Ureter (tissue), 1 donor: ENCODE measurements around the gene ABHD6. TPM values are rescaled to one million over a fixed set of nuclear protein-coding genes. Genes with fewer than 3 reads are reported as not detected.
"Not testable (repeated sequence)": the region's sequence is repeated elsewhere in the genome, so short reads cannot be mapped to it uniquely, and the experiment has no call there.

Source experiments
- DNase-seq: peaks from one replicate; pipeline ENCODE4 v3.0.0-alpha.2; 2020; ENCODE audit warnings: low spot score
- total RNA-seq: library from RNA; stranded (reverse); gene quantifications from one replicate; pipeline ENCODE4 v1.2.4, GENCODE V29; 2023
- donor health status: DM: yes; HTN: yes; CAD: no.

ABHD6 gene
- total RNA-seq, 1 donor from 2014 or later = 8.3 TPM

DNA sequence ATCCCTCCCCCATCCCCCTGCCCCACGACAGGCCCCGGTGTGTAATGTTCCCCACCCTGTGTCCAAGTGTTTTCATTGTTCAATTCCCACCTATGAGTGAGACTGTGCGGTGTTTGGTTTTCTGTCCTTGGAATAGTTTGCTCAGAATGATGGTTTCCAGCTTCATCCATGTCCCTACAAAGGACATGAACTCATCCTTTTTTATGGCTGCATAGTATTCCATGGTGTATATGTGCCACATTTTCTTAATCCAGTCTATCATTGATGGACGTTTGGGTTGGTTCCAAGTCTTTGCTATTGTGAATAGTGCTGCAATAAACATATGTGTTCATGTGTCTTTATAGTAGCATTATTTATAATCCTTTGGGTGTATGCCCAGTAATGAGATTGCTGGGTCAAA, 5.3 kb downstream of the ABHD6 start:
- DNase-seq = not testable (repeated sequence)

DNA sequence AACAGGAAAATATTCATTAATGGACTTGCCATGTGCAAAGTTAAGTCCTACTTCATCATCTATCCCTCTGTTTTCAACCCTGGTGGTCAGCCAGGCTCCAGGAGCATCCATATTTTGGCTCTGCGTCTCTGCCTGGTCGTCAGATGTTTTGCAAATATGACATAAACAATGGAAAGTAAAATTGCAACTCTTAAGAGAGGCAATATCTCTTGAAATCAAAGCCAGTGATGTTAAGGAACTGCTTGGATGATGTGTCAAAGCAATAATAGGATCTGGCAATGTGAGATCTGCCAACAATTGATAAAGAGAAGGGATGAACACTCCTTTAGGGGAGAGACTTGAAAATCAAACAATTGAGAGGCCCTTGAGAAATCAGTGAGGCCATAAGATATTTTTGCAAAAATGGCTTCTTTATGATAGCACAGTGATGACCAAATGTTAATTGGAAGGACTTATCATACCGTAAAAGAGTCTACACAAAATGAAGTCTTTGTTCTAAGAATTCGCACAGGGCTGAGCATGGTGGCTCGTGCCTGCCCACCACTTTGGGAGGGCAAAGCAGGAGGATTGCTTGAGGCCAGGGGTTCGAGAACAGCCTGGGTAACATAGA, 6.5 kb downstream of the ABHD6 start:
- DNase-seq = no peak

DNA sequence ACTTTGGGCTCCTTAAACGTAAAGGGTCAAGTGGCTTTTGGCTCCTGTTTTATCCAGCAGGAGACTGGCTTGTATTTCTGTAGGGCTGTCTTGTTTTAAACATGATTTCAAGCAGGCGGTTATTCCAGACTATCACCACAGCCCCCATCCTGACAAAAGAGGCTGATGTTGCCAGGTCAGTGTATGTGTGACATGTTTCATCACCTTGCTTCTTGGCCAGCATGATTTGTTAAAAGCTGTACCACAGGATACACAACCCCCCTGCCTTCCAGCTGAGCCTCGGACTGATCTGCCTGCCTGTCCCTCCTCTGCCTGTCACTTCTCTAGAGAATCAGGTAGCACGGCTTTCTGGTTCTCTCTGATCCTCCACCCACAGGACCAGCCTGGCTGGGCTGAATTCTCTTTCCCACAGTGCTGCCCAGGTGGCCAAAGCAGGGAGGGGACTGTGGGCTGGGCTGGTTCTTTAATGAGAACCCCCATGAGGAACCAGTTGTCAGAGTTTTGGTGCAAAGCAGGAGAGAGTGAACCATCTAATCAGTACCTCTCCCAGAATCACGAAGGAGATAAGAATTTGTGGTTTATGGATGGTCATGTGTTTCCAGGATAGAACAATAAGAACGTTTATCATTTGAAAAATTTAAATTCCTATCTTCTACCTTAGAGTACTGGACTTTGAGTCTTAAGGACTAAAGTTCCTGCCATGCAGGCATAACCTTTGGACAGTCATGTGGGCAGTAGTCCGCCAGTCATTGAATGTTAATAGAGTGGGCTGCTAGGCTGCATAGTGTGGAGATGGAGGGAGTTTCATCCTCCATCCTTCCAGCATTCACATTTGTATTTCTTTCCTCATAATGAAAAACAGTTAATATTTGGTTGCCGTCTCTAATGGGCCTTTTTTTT, 8.8 kb downstream of the ABHD6 start:
- no peak for DNase-seq

DNA sequence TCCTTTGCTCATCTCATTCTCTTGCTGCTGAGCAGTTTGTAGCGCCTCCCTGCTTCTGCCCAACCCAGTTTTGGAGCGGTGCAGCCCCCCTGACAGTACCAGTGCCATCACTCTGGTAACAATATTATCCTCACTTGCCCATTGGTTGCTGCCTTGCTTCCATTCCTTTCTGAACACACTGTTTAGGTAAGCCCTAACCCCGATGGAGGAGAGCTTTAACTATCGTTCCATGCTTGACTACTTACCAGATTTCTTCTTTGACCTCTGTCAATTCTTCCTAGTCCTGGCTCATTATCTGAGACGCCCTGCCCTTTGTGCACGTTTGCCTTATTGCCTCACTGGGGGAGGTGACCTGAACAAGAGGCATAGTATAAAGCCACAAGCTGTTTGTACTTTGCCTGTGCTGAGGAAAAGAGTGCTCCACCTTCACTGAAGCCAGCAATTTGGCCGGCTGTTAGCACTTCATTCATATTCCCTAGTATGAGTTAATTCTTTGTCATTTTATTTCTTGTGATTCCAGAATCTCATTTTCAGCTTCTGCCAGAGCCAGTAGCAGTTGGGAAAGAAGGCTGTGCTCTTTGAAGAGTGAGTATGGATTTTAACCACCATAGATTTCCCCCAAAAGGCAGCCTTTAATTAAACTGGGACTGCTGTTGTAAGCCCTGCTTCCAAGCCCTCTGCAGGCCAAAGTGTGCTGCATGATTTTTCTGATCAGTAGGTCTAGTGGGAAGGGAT, 11.9 kb downstream of the ABHD6 start:
- DNase-seq = no peak

DNA sequence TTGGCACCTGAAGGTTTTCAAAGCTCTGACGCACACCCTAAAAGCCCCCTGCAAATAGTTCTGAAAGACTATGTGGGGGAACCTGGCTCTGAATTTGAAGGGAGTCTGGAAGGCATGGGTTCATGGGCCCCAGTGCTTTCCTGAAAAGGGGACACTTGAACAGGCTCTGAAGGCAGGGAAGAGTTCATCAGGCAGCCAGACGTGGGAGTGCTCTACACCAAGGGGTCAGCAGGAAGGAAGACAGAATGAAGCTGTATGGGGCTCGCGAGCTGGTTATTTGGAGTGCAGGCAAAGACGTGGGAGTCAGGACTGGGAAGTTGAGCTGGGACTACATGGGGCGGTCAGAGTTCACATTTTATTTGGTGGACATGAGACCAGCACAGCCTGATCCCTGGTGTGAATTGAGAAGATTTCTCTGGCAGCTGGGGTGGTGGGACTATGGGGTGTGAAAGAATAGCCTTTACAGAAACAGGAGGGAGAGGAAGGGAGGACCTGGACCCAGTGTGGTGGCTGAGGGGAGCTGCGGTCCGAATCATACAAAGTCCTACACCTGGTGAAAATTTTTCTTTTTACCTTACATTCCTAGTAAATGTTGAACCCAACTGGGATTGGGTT, 12.6 kb downstream of the ABHD6 start:
- DNase-seq = no peak

GRCh38 chr3:58251631-58252035, 14.0 kb downstream of the ABHD6 start:
- DNase-seq = no peak

DNA sequence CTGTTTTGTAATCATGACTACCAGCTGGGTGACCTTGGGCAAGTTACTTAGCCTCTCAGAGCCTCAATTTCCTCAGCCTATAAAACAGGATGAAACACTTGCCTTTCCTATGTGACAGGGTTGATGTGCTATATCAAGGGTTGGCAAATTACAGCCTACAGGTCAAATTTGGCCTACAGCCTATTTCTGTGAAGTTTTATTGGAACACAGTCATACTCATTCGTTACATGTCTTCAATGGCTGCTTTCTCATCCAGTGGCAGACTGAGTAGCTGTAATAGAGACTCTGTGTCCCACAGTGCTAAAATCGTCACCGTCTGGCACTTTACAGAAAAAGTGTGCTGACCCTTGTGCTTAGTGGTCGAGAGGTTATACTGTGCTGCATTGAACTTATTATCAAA, 16.6 kb downstream of the ABHD6 start:
- DNase-seq = no peak

- no peak for DNase-seq
These were observed 18.5 kb downstream of the ABHD6 start for GRCh38 chr3:58256061-58256460.

DNA sequence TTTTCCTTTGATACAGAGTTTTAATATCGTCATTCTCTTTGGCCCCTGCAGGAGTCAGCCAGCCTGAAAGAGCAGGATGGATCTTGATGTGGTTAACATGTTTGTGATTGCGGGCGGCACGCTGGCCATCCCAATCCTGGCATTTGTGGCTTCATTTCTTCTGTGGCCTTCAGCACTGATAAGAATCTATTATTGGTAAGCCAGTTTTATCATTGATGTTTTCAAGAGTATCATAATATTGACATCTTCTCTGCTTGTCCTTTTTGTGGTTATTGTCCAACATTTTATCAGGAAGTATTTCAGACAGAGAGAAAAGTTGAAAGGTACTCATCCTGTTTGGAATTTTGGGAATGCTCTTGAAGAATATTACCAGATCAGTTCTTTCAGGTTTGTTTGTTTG, 18.9 kb downstream of the ABHD6 start:
- no peak for DNase-seq

GRCh38 chr3:58258392-58259055, 20.9 kb downstream of the ABHD6 start:
- DNase-seq = no peak

DNA sequence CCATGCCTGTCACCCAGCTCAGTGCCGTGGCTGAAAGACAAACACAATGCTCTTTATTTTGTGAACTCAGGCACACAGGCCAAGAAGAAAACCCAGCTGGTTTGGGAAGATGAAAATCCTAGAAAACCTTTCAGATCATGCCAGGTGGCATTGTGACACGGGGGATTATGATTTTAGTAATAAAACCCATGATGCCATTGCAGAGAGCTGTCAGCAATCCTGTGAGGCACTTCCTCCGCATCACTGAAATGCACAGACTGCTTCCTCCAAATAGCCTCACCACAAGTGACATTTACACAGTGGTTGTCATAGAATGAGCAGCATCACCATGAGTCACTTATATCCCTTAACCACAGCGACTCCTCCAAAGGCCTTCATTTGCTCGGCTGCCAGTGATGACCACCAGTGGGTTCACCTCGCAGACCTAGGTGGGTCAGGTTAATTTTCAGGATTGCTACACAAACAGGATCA, 22.7 kb downstream of the ABHD6 start:
- DNase-seq = no peak

- DNase-seq = no peak
These were observed 23.1 kb downstream of the ABHD6 start for GRCh38 chr3:58260733-58261132.

- DNase-seq = no peak
These were observed 24.5 kb downstream of the ABHD6 start for GRCh38 chr3:58261954-58262666.

GRCh38 chr3:58266577-58266976, 29.0 kb downstream of the ABHD6 start:
- DNase-seq = no peak

DNA sequence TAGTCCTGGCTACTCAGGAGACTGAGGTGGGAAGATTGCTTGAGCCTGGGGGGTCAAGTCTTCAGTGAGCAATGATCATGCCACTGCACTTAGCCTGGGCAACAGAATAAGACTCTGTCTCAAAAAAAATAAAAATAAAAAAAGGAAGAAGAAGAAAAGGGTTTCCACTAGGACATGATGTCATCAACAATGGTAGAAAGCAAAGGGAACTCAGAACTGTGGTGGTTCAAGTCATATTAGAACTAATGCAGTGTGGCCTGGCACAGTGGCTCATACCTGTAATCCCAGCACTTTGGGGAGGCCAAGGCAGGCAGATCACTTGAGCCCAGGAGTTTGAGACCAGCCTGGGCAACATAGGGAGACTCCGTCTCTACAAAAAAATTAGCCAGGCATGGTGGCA, 30.0 kb downstream of the ABHD6 start:
- not testable (repeated sequence) for DNase-seq

GRCh38 chr3:58269356-58269755, 31.8 kb downstream of the ABHD6 start:
- no peak for DNase-seq

GRCh38 chr3:58270485-58270884, 32.9 kb downstream of the ABHD6 start:
- no peak for DNase-seq

DNA sequence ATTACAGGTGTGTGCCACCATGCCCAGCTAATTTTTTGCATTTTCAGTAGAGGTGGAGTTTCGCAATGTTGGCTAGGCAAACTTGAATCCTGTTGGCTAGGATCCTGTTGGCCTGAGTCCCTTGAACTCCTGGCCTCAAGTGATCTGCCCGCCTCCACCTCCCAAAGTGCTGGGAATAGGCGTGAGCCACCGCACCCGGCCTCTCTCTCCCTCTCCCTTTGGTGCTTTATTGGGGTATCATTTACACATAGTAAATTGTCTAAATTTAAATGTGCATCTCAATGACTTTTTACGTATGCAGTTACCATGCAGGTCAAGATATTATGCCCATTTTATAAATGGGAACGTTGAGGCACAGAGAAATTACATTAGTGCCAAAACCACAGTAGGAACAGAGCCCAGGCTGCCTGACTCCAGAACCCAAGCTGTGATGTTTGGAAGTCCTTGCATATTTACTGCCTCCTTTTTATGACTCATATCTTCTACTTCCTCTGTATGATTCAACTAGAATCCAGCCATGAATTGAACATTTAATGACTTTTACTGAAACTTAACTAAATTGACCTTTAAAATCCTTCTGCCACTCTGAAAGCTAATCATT, 34.4 kb downstream of the ABHD6 start:
- no peak for DNase-seq

GRCh38 chr3:58272891-58273290, 35.3 kb downstream of the ABHD6 start:
- no peak for DNase-seq

DNA sequence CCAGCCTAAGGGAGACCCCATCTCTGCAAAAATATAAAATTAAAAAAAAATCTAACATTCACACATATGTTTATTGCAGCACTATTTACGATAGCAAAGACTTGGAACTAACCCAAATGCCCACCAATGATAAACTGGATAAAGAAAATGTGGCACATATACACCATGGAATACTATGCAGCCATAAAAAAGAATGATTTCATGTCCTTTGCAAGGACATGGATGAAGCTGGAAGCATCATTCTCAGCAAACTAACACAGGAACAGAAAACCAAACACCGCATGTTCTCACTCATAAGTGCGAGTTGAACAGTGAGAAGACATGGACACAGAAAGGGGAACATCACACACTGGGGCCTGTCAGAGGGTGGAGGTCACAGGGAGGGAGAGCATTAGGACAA, 35.8 kb downstream of the ABHD6 start:
- not testable (repeated sequence) for DNase-seq
